Dermis lymphatic vessel endothelial cell (primary cell): Measurements from ENCODE around the gene SLC26A5. TPM values are rescaled to one million over a fixed set of nuclear protein-coding genes. Genes with fewer than 3 reads are reported as not detected.

Experiments used
- total RNA-seq: library from RNA; depleted of rRNA; stranded (reverse); fragments of >200 nt; gene quantifications from 2 replicates; pipeline ENCODE4 v1.2.1, GENCODE V29; 2014

SLC26A5 gene, protein sequence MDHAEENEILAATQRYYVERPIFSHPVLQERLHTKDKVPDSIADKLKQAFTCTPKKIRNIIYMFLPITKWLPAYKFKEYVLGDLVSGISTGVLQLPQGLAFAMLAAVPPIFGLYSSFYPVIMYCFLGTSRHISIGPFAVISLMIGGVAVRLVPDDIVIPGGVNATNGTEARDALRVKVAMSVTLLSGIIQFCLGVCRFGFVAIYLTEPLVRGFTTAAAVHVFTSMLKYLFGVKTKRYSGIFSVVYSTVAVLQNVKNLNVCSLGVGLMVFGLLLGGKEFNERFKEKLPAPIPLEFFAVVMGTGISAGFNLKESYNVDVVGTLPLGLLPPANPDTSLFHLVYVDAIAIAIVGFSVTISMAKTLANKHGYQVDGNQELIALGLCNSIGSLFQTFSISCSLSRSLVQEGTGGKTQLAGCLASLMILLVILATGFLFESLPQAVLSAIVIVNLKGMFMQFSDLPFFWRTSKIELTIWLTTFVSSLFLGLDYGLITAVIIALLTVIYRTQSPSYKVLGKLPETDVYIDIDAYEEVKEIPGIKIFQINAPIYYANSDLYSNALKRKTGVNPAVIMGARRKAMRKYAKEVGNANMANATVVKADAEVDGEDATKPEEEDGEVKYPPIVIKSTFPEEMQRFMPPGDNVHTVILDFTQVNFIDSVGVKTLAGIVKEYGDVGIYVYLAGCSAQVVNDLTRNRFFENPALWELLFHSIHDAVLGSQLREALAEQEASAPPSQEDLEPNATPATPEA
- total RNA-seq: 1.5 and 2.3 TPM in 2 replicates

DNA sequence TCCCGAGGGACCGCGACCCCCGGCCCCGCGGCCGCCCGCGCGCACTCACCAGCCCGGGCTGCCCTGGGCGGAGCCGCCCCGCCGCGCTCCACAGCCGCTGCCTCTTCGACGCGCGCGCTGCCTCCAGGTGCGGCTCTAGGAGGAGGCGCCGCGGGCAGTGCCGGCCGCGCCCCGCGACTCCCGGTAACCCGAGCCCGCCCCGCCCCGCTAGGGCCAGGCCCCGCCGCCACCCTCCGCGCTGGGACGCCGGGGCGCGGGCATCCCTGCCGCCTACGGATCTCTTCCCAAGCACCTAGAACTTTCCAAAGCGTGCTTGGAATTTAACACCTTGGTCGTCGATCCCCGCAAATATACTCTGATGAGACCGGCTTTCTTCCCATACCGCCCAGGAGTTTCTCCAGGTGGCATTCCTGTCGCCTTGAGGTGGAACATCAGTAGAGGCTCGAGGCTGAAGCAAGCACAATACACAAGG is at the start of gene SLC26A5:
Gene SLC26A5 (minus strand): TSS at position 159 of the 472 bp plus-strand sequence. CDS start 24,693 bp downstream, outside the sequence.

DNA sequence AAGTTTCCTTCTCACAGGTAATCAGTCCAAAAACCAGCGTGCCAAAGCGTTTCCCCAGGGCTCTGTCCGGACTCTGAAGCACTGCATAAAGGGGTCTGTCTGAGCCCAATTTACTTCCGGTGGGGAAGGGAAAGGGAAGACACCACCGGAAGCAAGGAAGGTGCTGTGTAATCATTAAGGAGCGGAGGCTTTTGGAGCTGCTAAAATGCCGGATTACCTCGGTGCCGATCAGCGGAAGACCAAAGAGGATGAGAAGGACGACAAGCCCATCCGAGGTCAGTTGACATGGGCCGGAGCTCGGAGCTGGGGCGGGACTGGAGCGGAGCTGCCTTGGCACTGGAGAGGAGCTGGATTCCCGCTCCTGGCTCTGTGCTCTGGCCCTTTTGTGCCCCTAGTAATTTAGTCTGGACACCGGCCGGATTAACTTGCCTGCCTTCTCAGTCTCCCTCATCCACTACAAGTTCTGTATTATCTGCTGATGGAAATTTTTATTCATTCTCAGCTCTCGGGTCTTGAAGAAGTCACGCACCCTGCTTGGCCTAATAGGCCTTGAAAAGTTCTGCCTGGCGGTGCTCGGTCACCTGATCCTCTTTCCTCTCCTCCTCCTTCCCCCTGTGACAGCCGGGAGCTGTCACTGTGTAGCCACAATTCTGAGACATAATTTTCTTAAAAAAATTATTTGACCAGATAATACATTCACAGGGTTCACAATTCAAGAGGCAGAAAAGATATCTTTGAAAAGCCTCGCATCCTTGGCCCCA is 98.3 kb downstream of the SLC26A5 start, which contains the start of gene PSMC2:
Gene PSMC2 (plus strand): TSS at position 137 of the 761 bp plus-strand sequence. CDS start 69 bp downstream, at position 206.

DNA sequence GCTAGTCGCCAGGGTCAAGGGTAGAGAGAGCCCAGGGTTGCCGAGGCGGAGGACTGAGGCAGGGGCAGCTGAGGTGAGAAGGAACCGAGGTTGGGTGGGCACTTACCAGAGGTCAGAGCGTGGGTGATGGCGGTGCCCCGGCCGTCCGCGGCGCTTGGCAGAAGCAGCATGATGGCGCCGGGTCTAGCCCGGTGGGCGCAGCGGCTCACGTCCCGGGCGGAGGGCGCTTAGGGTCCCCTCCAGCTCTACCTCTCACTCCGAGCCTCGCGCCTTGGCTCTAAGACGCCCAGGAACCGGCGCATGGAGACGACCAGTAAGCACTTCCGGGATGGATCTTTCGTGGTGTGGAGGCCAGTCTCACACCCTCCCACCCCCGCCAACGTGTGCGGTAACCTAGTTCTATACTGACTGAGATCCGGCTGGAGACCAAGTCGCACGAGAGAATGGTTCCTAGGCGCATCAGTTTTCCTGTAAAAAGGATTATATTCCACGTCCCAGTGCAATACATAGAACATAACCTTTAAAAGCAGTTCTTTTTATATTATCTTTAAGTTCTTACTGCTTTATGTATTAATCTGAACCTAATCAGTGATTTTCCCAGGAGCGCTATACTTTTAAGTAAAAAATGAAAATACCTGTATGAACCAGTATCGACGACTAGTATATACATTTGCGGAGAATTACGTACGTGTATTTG is 101.4 kb downstream of the SLC26A5 start, which contains the start of gene DNAJC2:
Gene DNAJC2 (minus strand): TSS at position 315 of the 697 bp plus-strand sequence. CDS start 145 bp downstream, at position 170.

Other genes starting within 250 kb of the SLC26A5 start
- gene PMPCB, start 148.8 kb downstream of the SLC26A5 start, total RNA-seq: 43.7 and 65.8 TPM in 2 replicates
- 11.9 and 15.2 TPM in 2 replicates for gene DNAJC2, start 101.4 kb downstream of the SLC26A5 start, total RNA-seq
- gene PSMC2, start 98.6 kb downstream of the SLC26A5 start, total RNA-seq: 139 and 190 TPM in 2 replicates